GM12892 (cell line): ENCODE results near the gene LILRA2.
"Not testable (repeated sequence)": the region's sequence is repeated elsewhere in the genome, so short reads cannot be mapped to it uniquely, and the experiment has no call there.

Experiments used
- POLR2A ChIP-seq: IDR thresholded peaks from 2 replicates; pipeline ENCODE4 v1.6.1; 2011; ENCODE audit warnings: low read depth, low read length, control low read depth
- POLR2AphosphoS5 ChIP-seq: IDR thresholded peaks from 2 replicates; pipeline ENCODE4 v1.6.1; 2011; ENCODE audit warnings: low read depth, low read length, control low read depth

DNA sequence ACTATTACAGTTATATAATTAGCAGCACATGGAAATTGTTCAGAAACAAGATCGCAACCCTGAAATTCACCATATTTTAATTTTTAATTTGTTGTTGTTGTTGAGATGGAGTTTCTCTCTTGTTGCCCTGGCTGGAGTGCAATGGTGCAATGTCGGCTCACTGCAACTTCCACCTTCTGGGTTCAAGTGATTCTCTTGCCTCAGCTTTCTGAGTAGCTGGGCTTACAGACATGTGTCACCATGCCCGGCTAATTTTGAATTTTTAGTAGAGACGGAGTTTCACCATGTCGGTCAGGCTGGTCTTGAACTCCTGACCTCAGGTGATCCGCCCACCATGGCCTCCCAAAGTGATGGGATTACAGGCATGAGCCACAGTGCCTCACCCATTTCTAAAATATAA lies 10.4 kb upstream of the LILRA2 start:
- not testable (repeated sequence) for TF ChIP-seq POLR2AphosphoS5, POLR2A
